Prostate gland (tissue), 2 donors: ENCODE data around the gene C11orf91. TPM values are rescaled to one million over a fixed set of nuclear protein-coding genes. Genes with fewer than 3 reads are reported as not detected.

Experiments used
- DNase-seq: peaks from one replicate; pipeline ENCODE4 v3.0.0-alpha.2; 2019; ENCODE audit warnings: low spot score
- H3K27ac ChIP-seq, 2 donors: fragments of 200-600 bp; sonication (generic); 2 replicates each; pipeline ENCODE4 v1.5.1; 2017 to 2019
- H3K27me3 ChIP-seq: fragments of 200-600 bp; sonication (generic); replicated peaks from 2 replicates; pipeline ENCODE4 v1.5.1; 2019; ENCODE audit not compliant: insufficient read depth
- H3K36me3 ChIP-seq, 2 donors: fragments of 200-600 bp; sonication (generic); 1 replicate in 1 of 2; 2 replicates in 1 of 2; pipeline versions ENCODE4 v1.5.1 to v1.8.1; 2017 to 2019
- H3K4me1 ChIP-seq: fragments of 200-600 bp; sonication (generic); replicated peaks from 2 replicates; pipeline ENCODE4 v1.5.1; 2019
- H3K4me3 ChIP-seq, 2 donors: fragments of 200-600 bp; sonication (generic); 2 replicates each; pipeline ENCODE4 v1.5.1; 2017 to 2019
- H3K9me3 ChIP-seq: fragments of 200-600 bp; sonication (generic); 2 replicates; pipeline ENCODE4 v1.5.1; 2017
- CTCF ChIP-seq, 4 experiments: fragments of 200-600 bp in 2 of 4; fragments of 450-650 bp in 2 of 4; sonication (generic) in 2 of 4; IDR thresholded peaks; 1 replicate in 3 of 4; 2 replicates in 1 of 4; pipeline ENCODE4 v1.5.1; 2016 to 2019; ENCODE audit warnings: antibody characterized with exemption in 4 of 4, mild to moderate bottlenecking in 2 of 4, moderate library complexity in 2 of 4
- POLR2A ChIP-seq: fragments of 450-650 bp; IDR thresholded peaks from one replicate; pipeline ENCODE4 v1.6.1; 2016; ENCODE audit warnings: antibody characterized with exemption, mild to moderate bottlenecking
- POLR2AphosphoS5 ChIP-seq: sonication (generic); formaldehyde crosslinking; IDR thresholded peaks from one replicate; pipeline ENCODE4 v1.6.1; 2017; ENCODE audit warnings: antibody characterized with exemption
- WGBS: methylation state at CpG from one replicate; pipeline ENCODE4 v1.1.5; 2018; 5-methylcytosine and 5-hydroxymethylcytosine counted together
- intact Hi-C: fragments of 100-400 bp; cut with DNase I; formaldehyde crosslinking; loops from one replicate; pipeline ENCODE4 v1.14.2; 2022
- total RNA-seq, 2 donors: library from RNA; depleted of rRNA; stranded (reverse); fragments of >200 nt; gene quantifications; one replicate each; pipeline ENCODE4 v1.1.0, GENCODE V29; 2016

The C11orf91 gene, protein sequence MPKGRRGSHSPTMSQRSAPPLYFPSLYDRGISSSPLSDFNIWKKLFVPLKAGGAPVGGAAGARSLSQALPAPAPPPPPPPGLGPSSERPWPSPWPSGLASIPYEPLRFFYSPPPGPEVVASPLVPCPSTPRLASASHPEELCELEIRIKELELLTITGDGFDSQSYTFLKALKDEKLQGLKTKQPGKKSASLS
- total RNA-seq: not detected

DNA sequence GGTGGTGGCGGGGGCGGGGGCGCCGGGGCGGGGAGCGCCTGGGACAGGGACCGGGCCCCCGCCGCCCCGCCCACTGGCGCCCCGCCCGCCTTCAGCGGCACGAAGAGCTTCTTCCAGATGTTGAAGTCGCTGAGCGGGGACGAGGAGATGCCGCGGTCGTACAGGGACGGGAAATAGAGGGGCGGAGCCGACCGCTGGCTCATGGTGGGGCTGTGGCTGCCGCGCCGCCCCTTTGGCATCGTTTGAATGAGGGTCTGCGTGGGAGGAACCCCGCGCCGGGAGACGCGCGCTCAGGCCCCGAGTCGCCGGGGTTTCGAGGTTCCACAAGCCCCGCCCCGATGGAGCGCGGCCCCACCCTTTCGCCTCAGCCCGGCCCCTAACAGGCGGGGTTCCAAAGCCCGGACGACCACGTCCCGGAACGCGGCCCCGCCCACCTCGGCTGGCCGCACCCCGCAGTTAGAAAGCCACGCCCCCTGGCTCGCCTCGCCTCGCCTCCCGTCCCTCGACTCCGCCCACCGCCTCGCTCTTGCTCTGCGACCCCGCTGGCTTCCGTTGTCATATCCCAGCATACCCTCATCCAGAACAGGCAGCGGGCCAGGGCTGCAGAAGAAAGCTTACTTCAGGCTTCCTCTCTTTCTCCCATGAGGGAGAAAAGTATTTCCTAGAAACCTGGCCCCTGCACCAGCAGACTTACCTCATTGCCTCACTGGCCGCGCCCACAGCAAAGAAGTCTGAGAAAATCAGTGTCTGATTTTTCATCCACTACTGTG is at the start of gene C11orf91:
Gene C11orf91, minus strand, starts transcription at position 325 of the 770 bp plus-strand sequence. Its CDS starts 86 bp downstream, at position 239.
- WGBS: under 1% methylated on average over 61 of the region's 72 CpGs
- Histone ChIP-seq H3K4me1 (peaks cover 6% of the 10 kb centered on the region), H3K36me3 (no peaks in the 10 kb centered on the region), H3K27ac (peak within 1 kb of the TSS; percentile 43 to 65), H3K27me3 (no peaks in the 10 kb centered on the region), H3K4me3 (peak within 1 kb of the TSS; percentile 41 to 43), H3K9me3 (no peaks in the 10 kb centered on the region)
- intact Hi-C loops: no loop called here
- DNase-seq: peak; percentile 93
- TF ChIP-seq POLR2AphosphoS5: peak; percentile 72
- peak; percentile 60 for TF ChIP-seq POLR2A
- peak in 1 of 4 experiments; percentile 7 for TF ChIP-seq CTCF (IDR thresholded peaks at IDR 0.05)

GRCh38 chr11:33747979-33748378 is 47.4 kb upstream of the C11orf91 start:
- no peaks in the 10 kb centered on the region for H3K4me1 ChIP-seq
- no peaks in the 10 kb centered on the region for H3K27me3 ChIP-seq
- no peaks in the 10 kb centered on the region for H3K9me3 ChIP-seq
- H3K36me3 ChIP-seq: no peaks in the 10 kb centered on the region
- 12% methylated on average over 2 of the region's 2 CpGs for WGBS
- intact Hi-C loops: no loop called here
- no peak for DNase-seq
- no peak overlapping the region for H3K4me3 ChIP-seq
- TF ChIP-seq POLR2AphosphoS5 (no peak), CTCF (IDR thresholded peaks at IDR 0.05) (no peak), POLR2A (no peak)
- no peak overlapping the region for H3K27ac ChIP-seq

DNA sequence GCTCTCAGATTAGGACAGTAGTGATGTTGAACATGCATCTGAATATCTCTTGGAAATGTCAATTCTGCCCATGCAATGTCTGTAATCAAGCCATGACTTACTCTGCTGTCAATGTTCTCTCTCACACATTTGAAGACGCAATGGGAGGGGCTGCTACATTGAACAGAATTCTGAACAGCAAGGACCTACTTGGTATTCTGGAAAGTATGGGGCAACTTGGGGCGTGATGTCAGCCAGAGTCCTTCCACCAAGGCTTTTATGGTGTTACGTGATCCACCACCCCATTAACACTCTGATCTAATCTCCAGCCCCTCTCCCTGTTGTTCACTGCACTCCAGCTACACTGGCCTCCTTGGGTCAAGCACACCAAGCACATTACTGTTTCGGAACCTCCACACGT is 42.7 kb upstream of the C11orf91 start:
- Histone ChIP-seq H3K27me3 (no peaks in the 10 kb centered on the region), H3K36me3 (no peaks in the 10 kb centered on the region), H3K27ac (no peak overlapping the region), H3K9me3 (no peaks in the 10 kb centered on the region), H3K4me3 (no peak overlapping the region), H3K4me1 (no peaks in the 10 kb centered on the region)
- no peak for TF ChIP-seq CTCF (IDR thresholded peaks at IDR 0.05)
- no peak for TF ChIP-seq POLR2AphosphoS5
- TF ChIP-seq POLR2A: no peak
- WGBS: 70% methylated on average over 5 of the region's 5 CpGs
- DNase-seq: no peak
- intact Hi-C loops: no loop called here

GRCh38 chr11:33742249-33742851 is 41.7 kb upstream of the C11orf91 start:
- Histone ChIP-seq H3K27ac (no peak overlapping the region), H3K4me3 (no peak overlapping the region), H3K9me3 (no peaks in the 10 kb centered on the region), H3K36me3 (no peaks in the 10 kb centered on the region), H3K27me3 (no peaks in the 10 kb centered on the region), H3K4me1 (no peaks in the 10 kb centered on the region)
- 78% methylated on average over 3 of the region's 3 CpGs for WGBS
- no peak for DNase-seq
- intact Hi-C loops: no loop called here
- peak in 3 of 4 experiments; percentile 40 to 62 (median 57) for TF ChIP-seq CTCF (IDR thresholded peaks at IDR 0.05)
- TF ChIP-seq POLR2A: no peak
